Measurements from ENCODE around the gene PHOX2A. TPM values are rescaled to one million over a fixed set of nuclear protein-coding genes. Genes with fewer than 3 reads are reported as not detected.

The PHOX2A gene
- total RNA-seq, 1 experiment from 2014 or later, result not detected

DNA sequence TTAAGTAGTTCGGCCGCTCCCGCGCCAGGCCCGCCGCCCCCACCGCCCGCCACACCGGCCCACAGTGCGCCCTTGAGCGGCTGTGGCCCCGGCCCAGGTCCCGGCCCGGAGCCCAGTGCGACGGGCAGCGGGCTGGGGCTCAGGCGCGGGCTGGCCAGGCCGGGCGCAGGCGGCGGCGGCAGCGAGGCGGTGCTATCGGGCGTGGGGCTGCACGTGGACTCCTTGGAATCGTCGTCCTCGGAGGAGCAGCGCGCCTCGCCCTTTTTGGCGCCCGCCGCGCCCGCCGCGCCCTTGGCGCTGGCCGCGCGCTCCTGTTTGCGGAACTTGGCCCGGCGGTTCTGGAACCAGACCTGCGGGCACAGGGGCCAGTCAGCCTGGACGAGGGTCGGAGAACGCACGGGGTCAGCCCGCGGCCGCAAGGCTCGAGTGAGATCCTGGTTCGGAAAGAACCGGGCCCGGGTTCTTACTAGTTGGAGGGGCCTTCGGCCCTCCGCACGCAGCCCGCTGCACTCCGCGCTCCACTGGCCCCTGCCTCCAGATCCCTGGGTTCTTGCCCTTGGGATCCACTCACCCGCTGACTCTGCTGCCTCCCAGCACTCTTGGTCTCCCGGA lies 4.0 kb downstream of the PHOX2A start:
- ATAC-seq (peak; percentile 70), DNase-seq (peak; percentile 40)
- intact Hi-C loops (cut with micrococcal nuclease), result loop anchor here (2.0 kb wide), 1 partner anchor 15 kb away; the partner anchor contains the start of gene INPPL1
- Histone ChIP-seq H3F3A (ENCODE audit: low read length, unreplicated experiment) (peaks cover 8% of the 10 kb centered on the region), H3K9me2 (replicated peaks; ENCODE audit: low read length) (no peaks in the 10 kb centered on the region), H4K20me1 (ENCODE audit: low read length) (no peaks in the 10 kb centered on the region), H3K79me2 (ENCODE audit: low read length) (no peaks in the 10 kb centered on the region), H3K27me3 (ENCODE audit: low read length) (peaks cover 5% of the 10 kb centered on the region; the same call in 1 of the 2 replicates), H3K27ac (ENCODE audit: low read length) (no peak overlapping the region), H3K4me1 (ENCODE audit: insufficient read depth, low read length) (peaks cover 9% of the 10 kb centered on the region), H2AFZ (ENCODE audit: low read length) (peak overlapping the region; percentile 74), H3K4me2 (ENCODE audit: low read length) (peak overlapping the region; percentile 71), H3K9ac (ENCODE audit: low read length) (peak overlapping the region; percentile 35; the same call in 1 of the 2 replicates), H3K9me3 (ENCODE audit: low read length) (no peaks in the 10 kb centered on the region), H3K36me3 (ENCODE audit: low read depth, low read length) (peaks cover 5% of the 10 kb centered on the region), H3K4me3 (ENCODE audit: low read length) (peak overlapping the region; percentile 28; the same call in 1 of the 2 replicates)
- ChIA-PET POLR2A (ENCODE audit: unreplicated experiment) (no interaction called here), CTCF (no interaction called here)
- BruUV-seq (replicated peaks), result no TSS peak
- peak; percentile 18; the same call in 1 of the 2 replicates for TF ChIP-seq EZH2phosphoT487 (IDR thresholded peaks at IDR 0.05; ENCODE audit: borderline replicate concordance, low read length)
- TF ChIP-seq, protein P1, sequence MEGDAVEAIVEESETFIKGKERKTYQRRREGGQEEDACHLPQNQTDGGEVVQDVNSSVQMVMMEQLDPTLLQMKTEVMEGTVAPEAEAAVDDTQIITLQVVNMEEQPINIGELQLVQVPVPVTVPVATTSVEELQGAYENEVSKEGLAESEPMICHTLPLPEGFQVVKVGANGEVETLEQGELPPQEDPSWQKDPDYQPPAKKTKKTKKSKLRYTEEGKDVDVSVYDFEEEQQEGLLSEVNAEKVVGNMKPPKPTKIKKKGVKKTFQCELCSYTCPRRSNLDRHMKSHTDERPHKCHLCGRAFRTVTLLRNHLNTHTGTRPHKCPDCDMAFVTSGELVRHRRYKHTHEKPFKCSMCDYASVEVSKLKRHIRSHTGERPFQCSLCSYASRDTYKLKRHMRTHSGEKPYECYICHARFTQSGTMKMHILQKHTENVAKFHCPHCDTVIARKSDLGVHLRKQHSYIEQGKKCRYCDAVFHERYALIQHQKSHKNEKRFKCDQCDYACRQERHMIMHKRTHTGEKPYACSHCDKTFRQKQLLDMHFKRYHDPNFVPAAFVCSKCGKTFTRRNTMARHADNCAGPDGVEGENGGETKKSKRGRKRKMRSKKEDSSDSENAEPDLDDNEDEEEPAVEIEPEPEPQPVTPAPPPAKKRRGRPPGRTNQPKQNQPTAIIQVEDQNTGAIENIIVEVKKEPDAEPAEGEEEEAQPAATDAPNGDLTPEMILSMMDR (conservative IDR thresholded peaks at IDR 0.05; ENCODE audit: low read depth, low read length), result no peak
- TF ChIP-seq EZH2 (IDR thresholded peaks at IDR 0.05; ENCODE audit: low read length, unreplicated experiment), result no peak

DNA sequence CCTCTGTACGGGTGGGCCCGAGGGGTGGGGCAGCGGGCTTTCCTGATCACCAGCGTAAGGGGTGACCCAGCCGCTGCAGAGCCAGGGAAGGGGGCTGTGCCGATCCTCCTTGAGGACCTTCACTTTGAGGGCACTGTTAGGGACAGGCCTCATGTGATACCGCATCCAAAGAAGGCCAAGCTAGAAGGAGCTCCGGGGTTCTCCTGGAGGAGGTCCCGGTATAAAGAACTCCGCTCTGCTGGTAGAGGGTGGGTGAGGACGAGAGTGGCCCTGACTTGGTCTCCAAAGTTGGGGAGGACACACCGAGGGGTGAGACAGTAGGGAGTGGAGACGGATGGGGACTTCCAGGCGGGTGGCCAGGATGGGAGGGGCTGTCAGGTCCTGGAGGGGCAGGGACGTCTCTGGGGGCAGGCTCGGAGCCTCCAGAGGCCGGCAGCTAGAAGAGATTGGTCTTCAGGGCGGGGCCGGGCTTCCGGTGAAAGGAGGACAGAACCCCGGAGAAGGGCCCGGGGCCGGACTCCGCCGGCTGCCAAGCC lies 4.6 kb downstream of the PHOX2A start:
- H2AFZ ChIP-seq (ENCODE audit: low read length), result peak overlapping the region; percentile 74; the same call in 1 of the 2 replicates
- BruUV-seq (replicated peaks), result no TSS peak
- peaks cover 5% of the 10 kb centered on the region for H3K36me3 ChIP-seq (ENCODE audit: low read depth, low read length)
- H3K27me3 ChIP-seq (ENCODE audit: low read length), result peaks cover 5% of the 10 kb centered on the region; the same call in 1 of the 2 replicates
- no peaks in the 10 kb centered on the region for H3K9me2 ChIP-seq (replicated peaks; ENCODE audit: low read length)
- intact Hi-C loops (cut with micrococcal nuclease), result loop anchor here (2.0 kb wide), 1 partner anchor 15 kb away; the partner anchor contains the start of gene INPPL1
- H3K4me2 ChIP-seq (ENCODE audit: low read length), result peak overlapping the region; percentile 71
- ATAC-seq (peak; percentile 72), DNase-seq (peak; percentile 47)
- H3K9me3 ChIP-seq (ENCODE audit: low read length), result no peaks in the 10 kb centered on the region
- H4K20me1 ChIP-seq (ENCODE audit: low read length), result no peaks in the 10 kb centered on the region
- H3K9ac ChIP-seq (ENCODE audit: low read length), result peak overlapping the region; percentile 35; the same call in 1 of the 2 replicates
- TF ChIP-seq EZH2phosphoT487 (IDR thresholded peaks at IDR 0.05; ENCODE audit: borderline replicate concordance, low read length), result no peak
- no peak for TF ChIP-seq EZH2 (IDR thresholded peaks at IDR 0.05; ENCODE audit: low read length, unreplicated experiment)
- TF ChIP-seq, protein P1 (conservative IDR thresholded peaks at IDR 0.05; ENCODE audit: low read depth, low read length), result no peak
- no peak overlapping the region for H3K27ac ChIP-seq (ENCODE audit: low read length)
- ChIA-PET POLR2A (ENCODE audit: unreplicated experiment) (no interaction called here), CTCF (no interaction called here)
- no peaks in the 10 kb centered on the region for H3K79me2 ChIP-seq (ENCODE audit: low read length)
- H3K4me3 ChIP-seq (ENCODE audit: low read length), result peak overlapping the region; percentile 28; the same call in 1 of the 2 replicates
- H3K4me1 ChIP-seq (ENCODE audit: insufficient read depth, low read length), result peaks cover 9% of the 10 kb centered on the region
- H3F3A ChIP-seq (ENCODE audit: low read length, unreplicated experiment), result peaks cover 8% of the 10 kb centered on the region
